K562 (cell line): Measurements from ENCODE around the gene MAD1L1. TPM values are rescaled to one million over a fixed set of nuclear protein-coding genes. Genes with fewer than 3 reads are reported as not detected.

Source experiments
- CBX3 ChIP-seq, 2 experiments: IDR thresholded peaks; 1 replicate in 1 of 2; 2 replicates in 1 of 2; pipeline ENCODE4 v1.6.1; 2012; ENCODE audit warnings: inconsistent platforms in 2 of 2, low read length in 2 of 2, borderline replicate concordance in 1 of 2, control low read depth in 1 of 2
- CBX8 ChIP-seq: fragments of 200-600 bp; sonication (generic); IDR thresholded peaks from 2 replicates; pipeline ENCODE4 v1.6.1; 2012; ENCODE audit warnings: borderline replicate concordance, mixed run types, low read depth, mild to moderate bottlenecking, moderate library complexity, mixed read lengths, low read length, control low read depth, inconsistent platforms; ENCODE audit not compliant: poor library complexity, severe bottlenecking; ENCODE audit errors: extremely low read depth
- ESRRB ChIP-seq: fragments of 250-450 bp; sonication (Bioruptor Pico); IDR thresholded peaks from 2 replicates; pipeline ENCODE4 v1.5.0; 2020; ENCODE audit warnings: mild to moderate bottlenecking, moderate library complexity, borderline replicate concordance
- ETV1 ChIP-seq: fragments of 450-650 bp; conservative IDR thresholded peaks from 2 replicates; pipeline ENCODE4 v1.6.1; 2016; ENCODE audit warnings: missing genetic modification characterization, control low read depth, low read depth, missing compliant biosample characterization
- GABPA ChIP-seq: fragments of 200-800 bp; sonication (Bioruptor generic); conservative IDR thresholded peaks from 2 replicates; pipeline ENCODE4 v1.6.1; 2016; ENCODE audit warnings: low read depth, missing genetic modification characterization, missing compliant biosample characterization
- HDGF ChIP-seq: fragments of 450-650 bp; IDR thresholded peaks from 2 replicates; pipeline ENCODE4 v1.6.1; 2016
- HMG20A ChIP-seq: fragments of 450-650 bp; formaldehyde crosslinking; conservative IDR thresholded peaks from 2 replicates; pipeline ENCODE4 v1.4.0; 2020; ENCODE audit warnings: mild to moderate bottlenecking, mixed read lengths
- HOXB6 ChIP-seq: fragments of 250-450 bp; sonication (Bioruptor Pico); IDR thresholded peaks from 2 replicates; pipeline ENCODE4 v1.5.1; 2022; ENCODE audit warnings: mild to moderate bottlenecking, borderline replicate concordance
- IRF9 ChIP-seq: fragments of 450-650 bp; IDR thresholded peaks from 2 replicates; pipeline ENCODE4 v1.6.1; 2016; ENCODE audit warnings: missing biosample characterization, missing genetic modification characterization
- KAT8 ChIP-seq: fragments of 450-650 bp; IDR thresholded peaks from 2 replicates; pipeline ENCODE4 v1.6.1; 2016; ENCODE audit warnings: low read depth, mild to moderate bottlenecking
- MBD1 ChIP-seq: fragments of 250-450 bp; sonication (Bioruptor Pico); IDR thresholded peaks from 2 replicates; pipeline ENCODE4 v1.8.0; 2022; ENCODE audit warnings: inconsistent platforms
- MCM2 ChIP-seq: fragments of 450-650 bp; IDR thresholded peaks from 2 replicates; pipeline ENCODE4 v1.6.1; 2017; ENCODE audit warnings: low read depth, mild to moderate bottlenecking
- NBN ChIP-seq: fragments of 450-650 bp; IDR thresholded peaks from 2 replicates; pipeline ENCODE4 v1.6.1; 2016; ENCODE audit warnings: low read depth, mild to moderate bottlenecking
- POLR2H ChIP-seq: IDR thresholded peaks from 2 replicates; pipeline ENCODE4 v1.6.1; 2016; ENCODE audit warnings: missing genetic modification characterization, low read depth, mild to moderate bottlenecking, control low read depth, missing compliant biosample characterization, moderate library complexity
- SETDB1 ChIP-seq: IDR thresholded peaks from one replicate; pipeline ENCODE4 v1.6.1; 2012; ENCODE audit warnings: low read length, control low read depth, inconsistent platforms
- SFPQ ChIP-seq: fragments of 200-400 bp; formaldehyde crosslinking; IDR thresholded peaks from 2 replicates; pipeline ENCODE4 v1.6.1; 2017; ENCODE audit warnings: mild to moderate bottlenecking, low read depth, low read length, moderate library complexity
- TFAP4 ChIP-seq: sonication (generic); formaldehyde crosslinking; IDR thresholded peaks from 2 replicates; pipeline ENCODE4 v1.8.0; 2022; ENCODE audit warnings: missing genetic modification reagents, mild to moderate bottlenecking, moderate library complexity, borderline replicate concordance
- ZC3H4 ChIP-seq: sonication (generic); formaldehyde crosslinking; IDR thresholded peaks from 2 replicates; pipeline ENCODE4 v1.9.0; 2021; ENCODE audit warnings: missing genetic modification reagents, borderline replicate concordance
- ZEB2 ChIP-seq: fragments of 450-650 bp; IDR thresholded peaks from 2 replicates; pipeline ENCODE4 v1.6.1; 2016
- ZNF12 ChIP-seq: sonication (generic); formaldehyde crosslinking; IDR thresholded peaks from 2 replicates; pipeline ENCODE4 v1.4.0; 2020; ENCODE audit warnings: mild to moderate bottlenecking, missing genetic modification reagents
- ZNF165 ChIP-seq: fragments of 250-450 bp; sonication (Bioruptor Pico); IDR thresholded peaks from 2 replicates; pipeline ENCODE4 v1.4.0; 2020; ENCODE audit warnings: borderline replicate concordance
- ZNF174 ChIP-seq: fragments of 250-450 bp; sonication (Bioruptor Pico); IDR thresholded peaks from 2 replicates; pipeline ENCODE4 v1.4.0; 2020; ENCODE audit warnings: mild to moderate bottlenecking
- ZNF224 ChIP-seq: sonication (generic); formaldehyde crosslinking; IDR thresholded peaks from 2 replicates; pipeline ENCODE4 v1.8.0; 2022; ENCODE audit warnings: mild to moderate bottlenecking, missing genetic modification reagents
- ZNF696 ChIP-seq: fragments of 250-450 bp; sonication (Bioruptor Pico); conservative IDR thresholded peaks from 2 replicates; pipeline ENCODE4 v1.4.0; 2020; ENCODE audit warnings: mild to moderate bottlenecking, moderate library complexity
- ZNF79 ChIP-seq: fragments of 250-450 bp; sonication (Bioruptor Pico); IDR thresholded peaks from 2 replicates; pipeline ENCODE4 v1.4.0; 2020; ENCODE audit warnings: low read depth, mild to moderate bottlenecking, moderate library complexity
- polyA plus RNA-seq, 8 experiments: library from polyadenylated mRNA; depleted of rRNA in 4 of 8; stranded (reverse) in 5 of 8; unstranded in 3 of 8; fragments of >200 nt; fragmentation: Nextera tagmentation in 2 of 8; fragmentation: Illumina TruSeq in 1 of 8; extraction: Ambion mirVana in 2 of 8; extraction: Trizol in 1 of 8; gene quantifications; 2 replicates each; pipeline versions ENCODE4 v1.2.1 to v1.2.3, GENCODE V29; 2011 to 2014; ENCODE audit warnings: inconsistent platforms in 1 of 8, missing spikeins in 1 of 8
- total RNA-seq, 7 experiments: library from RNA; depleted of rRNA in 6 of 7; stranded (reverse); fragments of >200 nt in 6 of 7; fragmentation: Illumina TruSeq in 2 of 7; extraction: Trizol in 2 of 7; gene quantifications; 2 replicates each; pipeline versions ENCODE4 v1.2.1 to v1.2.3, GENCODE V29; 2011 to 2021; ENCODE audit warnings: low replicate concordance in 1 of 7

MAD1L1 gene
- total and polyA plus RNA-seq, 9 of the 15 experiments (the other 6 are each of a cell fraction or from before 2014, with no cell fraction given) = 1.7 to 89.7 (median 18.0) TPM

- TF ChIP-seq TFAP4 (CRISPR knock-in tag) = peak; percentile 65
- no peak for TF ChIP-seq ZC3H4 (CRISPR knock-in tag)
- TF ChIP-seq ZNF165 (CRISPR knock-in tag) = no peak
- TF ChIP-seq HDGF = no peak
- TF ChIP-seq ZEB2 = no peak
- TF ChIP-seq SETDB1 = no peak
- TF ChIP-seq ETV1 = no peak
- no peak for TF ChIP-seq ZNF79 (CRISPR knock-in tag)
- no peak for TF ChIP-seq MCM2
- TF ChIP-seq KAT8 = no peak
- no peak for TF ChIP-seq HMG20A (CRISPR knock-in tag)
- TF ChIP-seq MBD1 (CRISPR knock-in tag) = no peak
- no peak for TF ChIP-seq ESRRB (CRISPR knock-in tag)
- no peak for TF ChIP-seq ZNF174 (CRISPR knock-in tag)
- no peak for TF ChIP-seq HOXB6 (CRISPR knock-in tag)
- no peak for TF ChIP-seq SFPQ
- no peak for TF ChIP-seq IRF9
- TF ChIP-seq CBX3 (IDR thresholded peaks at IDR 0.05; ENCODE audit: borderline replicate concordance in 1 of 2, low read length in 2 of 2) = no peak
- TF ChIP-seq ZNF224 (CRISPR knock-in tag) = no peak
- TF ChIP-seq NBN = peak; percentile 46; the same call in 1 of the 2 replicates
- TF ChIP-seq ZNF696 = no peak
- no peak for TF ChIP-seq ZNF12 (CRISPR knock-in tag)
- TF ChIP-seq GABPA = no peak
- no peak for TF ChIP-seq CBX8
- no peak for TF ChIP-seq POLR2H (tag)
These were observed 49.5 kb upstream of the MAD1L1 start (continued) for GRCh38 chr7:2282185-2282751.
